Stimulated activated CD4-positive, alpha-beta T cell treated with anti-CD3 and anti-CD28 coated beads, Interleukin-15, amount 100 ng/mL, for 24 hours (primary cell): Measurements from ENCODE around the gene OOSP2.
"Not testable (repeated sequence)": the region's sequence is repeated elsewhere in the genome, so short reads cannot be mapped to it uniquely, and the experiment has no call there.

Source experiments
- DNase-seq: peaks from one replicate; pipeline ENCODE4 v3.0.0-alpha.2; 2020

Gene OOSP2, protein sequence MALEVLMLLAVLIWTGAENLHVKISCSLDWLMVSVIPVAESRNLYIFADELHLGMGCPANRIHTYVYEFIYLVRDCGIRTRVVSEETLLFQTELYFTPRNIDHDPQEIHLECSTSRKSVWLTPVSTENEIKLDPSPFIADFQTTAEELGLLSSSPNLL

DNA sequence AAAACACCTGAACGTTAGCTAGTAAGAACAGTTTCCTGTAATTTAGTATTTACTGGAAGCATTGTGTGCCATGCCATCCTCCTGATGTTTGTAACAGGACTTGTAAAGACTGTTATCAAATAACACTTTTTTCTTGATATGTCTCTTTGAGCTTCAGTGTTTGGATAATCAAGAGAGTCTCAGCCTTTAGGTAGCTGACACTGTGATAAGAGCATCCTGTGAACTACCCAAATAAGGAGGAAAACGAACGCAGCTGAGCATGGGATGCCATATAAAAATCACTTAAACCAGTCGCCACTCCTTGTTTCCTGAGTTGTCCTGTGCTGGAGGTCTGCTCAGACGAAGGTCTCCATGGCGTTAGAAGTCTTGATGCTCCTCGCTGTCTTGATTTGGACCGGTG, at the start of gene OOSP2:
Gene OOSP2 (plus strand): TSS at position 301 of the 400 bp plus-strand sequence. CDS start 51 bp downstream, at position 352.
- no peak for DNase-seq

DNA sequence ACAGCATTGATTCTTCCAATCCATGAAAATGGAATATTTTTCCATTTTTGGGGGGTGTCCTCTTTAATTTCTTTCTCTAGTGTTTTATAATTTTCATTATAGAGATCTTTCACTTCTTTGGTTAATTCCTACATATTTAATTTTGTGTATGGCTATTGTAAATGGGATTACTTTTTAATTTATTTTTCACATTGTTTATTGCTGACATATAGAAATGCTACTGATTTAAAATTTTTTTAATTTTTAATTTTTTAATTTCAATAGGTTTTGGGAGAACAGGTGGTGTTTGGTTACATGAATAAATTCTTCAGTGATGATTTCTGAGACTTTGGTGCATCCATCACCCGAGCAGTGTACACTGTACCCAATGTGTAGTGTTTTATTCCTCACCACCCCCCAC, 49.8 kb upstream of the OOSP2 start:
- no peak for DNase-seq

DNA sequence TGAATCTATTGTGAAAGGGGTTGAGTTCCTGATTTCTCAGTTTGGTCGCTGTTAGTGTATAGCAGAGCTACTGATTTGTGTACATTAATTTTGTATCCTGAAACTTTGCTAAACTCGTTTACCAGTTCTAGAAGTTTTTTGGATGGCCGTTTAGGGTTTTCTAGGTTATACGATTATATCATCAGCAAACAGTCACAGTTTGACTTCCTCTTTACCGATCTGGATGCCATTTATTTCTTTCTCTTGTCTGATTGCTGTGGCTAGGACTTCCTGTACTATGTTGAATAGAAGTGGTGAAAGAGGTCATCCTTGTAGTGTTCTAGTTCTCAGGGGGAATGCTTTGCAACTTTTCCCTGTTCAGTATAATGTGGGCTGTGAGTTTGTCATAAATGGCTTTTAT, 47.8 kb upstream of the OOSP2 start:
- no peak for DNase-seq

DNA sequence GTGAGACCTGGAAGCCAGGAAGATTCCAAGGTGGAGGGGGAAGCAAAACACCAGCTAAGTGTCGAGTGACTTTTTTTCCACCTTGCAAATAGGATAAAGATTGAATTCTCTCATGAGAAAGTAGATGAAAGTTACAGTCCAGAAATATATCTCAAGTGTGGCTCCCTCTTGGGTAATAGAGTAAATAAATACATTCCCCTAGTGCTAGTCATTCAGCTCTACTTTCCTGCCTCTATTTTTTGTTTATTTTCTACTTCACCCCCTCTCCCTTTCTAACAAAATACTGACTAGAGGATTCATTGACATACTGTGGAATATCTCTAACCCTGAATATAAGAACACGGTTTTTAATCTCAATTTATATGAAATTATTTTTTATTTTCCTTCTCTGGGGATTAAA, 42.4 kb upstream of the OOSP2 start:
- no peak for DNase-seq

DNA sequence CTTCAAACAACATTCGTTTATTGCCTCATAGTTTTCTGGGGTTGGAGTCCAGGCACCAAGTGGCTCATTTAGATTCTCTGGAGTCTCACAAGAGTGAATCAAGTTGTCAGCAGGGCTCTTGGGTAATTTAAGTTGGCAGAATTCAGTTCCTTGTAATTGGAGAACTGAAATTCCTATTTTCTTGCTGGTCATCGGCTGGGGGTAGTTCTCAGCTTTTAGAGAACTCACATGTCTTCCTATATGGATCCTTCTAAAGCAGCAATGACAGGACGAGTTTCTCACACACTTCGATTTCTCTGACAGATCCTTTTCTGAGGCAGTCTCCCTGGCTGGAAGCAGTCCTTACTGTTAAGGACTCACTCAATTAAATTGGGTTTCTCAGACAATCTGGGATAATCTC, 40.5 kb upstream of the OOSP2 start:
- no peak for DNase-seq

DNA sequence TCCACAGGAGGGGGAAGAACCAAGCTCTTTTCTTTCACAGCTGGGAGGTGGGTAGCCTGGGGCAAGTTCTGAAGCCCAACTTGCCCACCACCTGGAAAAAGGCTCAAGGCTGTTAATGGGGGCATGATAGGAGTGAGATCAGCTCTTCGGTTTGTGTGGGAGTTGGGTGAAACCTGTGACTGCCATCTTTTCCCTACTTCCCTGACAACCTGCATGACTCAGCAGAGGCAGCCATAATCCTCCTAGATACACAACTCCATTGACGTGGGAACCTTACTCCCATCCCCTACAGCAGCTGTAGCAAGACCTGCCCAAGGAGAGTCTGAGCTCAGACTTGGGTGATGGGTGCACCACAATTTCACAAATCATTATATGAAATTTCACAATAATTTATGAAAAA, 36.5 kb upstream of the OOSP2 start:
- no peak for DNase-seq

DNA sequence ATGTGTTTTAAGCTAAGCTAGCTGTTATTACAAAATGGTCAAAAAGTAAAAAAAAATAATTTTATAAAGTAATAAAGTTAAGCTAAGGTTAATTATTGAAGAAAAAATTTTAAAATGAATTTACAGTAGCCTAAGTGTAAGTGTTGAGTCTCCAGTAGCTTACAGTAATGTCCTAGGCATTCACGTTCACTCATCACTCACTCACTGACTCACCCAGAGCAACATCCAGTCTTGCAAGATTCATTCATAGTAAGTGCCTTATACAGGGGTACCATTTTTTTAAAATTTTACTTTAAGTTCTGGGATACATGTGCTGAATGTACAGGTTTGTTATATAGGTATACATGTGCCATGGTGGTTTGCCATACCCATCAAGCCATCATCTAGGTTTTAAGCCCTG, 34.8 kb upstream of the OOSP2 start:
- DNase-seq: no peak

DNA sequence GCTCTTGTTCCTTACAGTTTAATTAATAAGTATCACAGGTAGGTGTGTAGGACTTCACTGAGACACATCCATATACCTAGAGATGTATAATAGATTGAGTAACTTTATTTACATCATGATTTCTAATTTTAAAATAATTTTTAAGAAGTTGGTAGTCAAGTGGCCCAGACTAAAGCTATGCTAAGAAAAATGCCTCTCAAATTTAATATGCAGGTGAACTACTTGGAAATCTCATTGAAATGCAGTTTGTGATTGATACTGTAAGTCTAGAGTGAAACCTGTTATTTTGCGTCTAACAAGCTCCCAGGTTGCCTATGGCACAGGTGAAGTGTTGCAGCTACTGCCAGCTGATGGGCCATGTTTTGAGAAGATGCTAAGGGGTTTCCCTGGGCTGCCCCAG, 23.3 kb upstream of the OOSP2 start, which contains the start of gene OOSP4B:
Gene OOSP4B (plus strand): TSS at position 301 of the 400 bp plus-strand sequence.
- no peak for DNase-seq

DNA sequence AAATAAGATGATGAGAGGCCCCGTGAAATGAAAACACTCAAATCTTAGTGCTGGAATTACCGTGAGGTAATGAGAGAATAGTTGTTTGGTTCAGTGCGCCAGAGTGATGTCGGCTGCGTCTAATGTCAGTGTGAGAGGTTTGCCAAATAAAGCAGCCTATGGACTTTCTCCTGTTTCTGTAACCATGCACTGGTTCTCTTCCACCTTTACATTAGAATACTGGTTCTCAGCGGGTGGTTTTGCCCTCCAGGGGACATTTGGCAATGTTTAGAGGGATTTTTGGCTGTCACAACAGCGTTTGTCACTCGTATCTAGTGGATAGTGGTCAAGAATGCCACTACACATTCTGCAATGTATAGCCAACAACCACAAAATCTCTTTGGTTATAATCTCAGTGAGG, 22.2 kb upstream of the OOSP2 start:
- DNase-seq: no peak

DNA sequence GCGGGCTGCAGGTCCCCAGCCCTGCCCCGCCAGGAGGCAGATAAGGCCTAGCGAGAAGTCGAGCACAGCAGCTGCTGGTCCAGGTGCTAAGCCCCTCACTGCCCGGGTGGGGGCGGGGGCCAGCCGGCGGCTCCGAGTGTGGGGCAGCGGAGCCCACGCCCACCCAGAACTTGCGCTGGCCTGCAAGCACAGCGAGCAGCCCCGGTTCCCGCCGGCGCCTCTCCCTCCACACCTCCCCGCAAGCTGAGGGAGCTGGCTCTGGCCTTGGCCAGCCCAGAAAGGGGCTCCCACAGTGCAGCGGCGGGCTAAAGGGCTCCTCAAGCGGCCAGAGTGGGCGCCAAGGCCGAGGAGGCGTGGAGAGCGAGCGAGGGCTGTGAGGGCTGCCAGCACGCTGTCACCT, 19.8 kb upstream of the OOSP2 start:
- not testable (repeated sequence) for DNase-seq

DNA sequence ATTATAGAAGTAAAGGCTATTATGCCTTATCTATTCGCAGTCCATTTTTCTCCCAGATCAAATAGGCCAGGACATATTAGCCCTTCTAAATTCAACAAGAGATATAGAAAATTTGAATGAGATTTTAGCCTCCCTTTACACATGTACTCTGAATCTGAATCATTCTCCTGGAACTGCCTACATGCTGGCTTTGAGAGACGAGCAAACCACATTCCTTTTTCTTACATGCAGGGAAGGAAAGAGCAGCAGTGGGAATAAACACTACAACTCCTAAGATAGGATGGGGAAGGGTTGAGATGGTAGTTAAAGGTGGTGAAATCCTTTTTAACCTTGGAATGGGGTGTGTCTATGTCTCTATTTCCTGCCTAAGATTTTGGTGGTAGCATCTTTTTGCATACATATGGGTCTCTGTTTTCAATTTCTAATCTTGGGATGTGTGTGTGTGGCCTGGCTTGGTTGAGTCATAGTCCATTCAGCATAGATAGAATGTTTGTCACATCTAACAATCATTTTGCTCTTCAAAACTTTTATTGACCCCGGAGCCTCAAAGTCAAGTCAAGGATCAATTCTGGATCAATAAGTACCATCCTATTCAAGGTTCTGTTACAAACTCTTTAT, 11.1 kb upstream of the OOSP2 start:
- DNase-seq: no peak

DNA sequence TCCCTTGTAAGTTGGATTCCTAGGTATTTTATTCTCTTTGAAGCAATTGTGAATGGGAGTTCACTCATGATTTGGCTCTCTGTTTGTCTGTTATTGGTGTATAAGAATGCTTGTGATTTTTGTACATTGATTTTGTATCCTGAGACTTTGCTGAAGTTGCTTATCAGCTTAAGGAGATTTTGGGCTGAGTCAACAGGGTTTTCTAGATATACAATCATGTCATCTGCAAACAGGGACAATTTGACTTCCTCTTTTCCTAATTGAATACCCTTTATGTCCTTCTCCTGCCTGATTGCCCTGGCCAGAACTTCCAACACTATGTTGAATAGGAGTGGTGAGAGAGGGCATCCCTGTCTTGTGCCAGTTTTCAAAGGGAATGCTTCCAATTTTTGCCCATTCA, 10.2 kb downstream of the OOSP2 start:
- not testable (repeated sequence) for DNase-seq

DNA sequence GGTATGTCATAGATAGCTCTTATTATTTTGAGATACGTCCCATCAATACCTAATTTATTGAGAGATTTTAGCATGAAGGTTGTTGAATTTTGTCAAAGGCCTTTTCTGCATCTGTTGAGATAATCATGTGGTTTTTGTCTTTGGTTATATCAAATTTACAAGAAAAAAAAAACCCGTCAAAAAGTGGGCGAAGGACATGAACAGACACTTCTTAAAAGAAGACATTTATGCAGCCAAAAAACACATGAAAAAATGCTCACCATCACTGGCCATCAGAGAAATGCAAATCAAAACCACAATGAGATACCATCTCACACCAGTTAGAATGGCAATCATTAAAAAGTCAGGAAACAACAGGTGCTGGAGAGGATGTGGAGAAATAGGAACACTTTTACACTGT, 10.6 kb downstream of the OOSP2 start:
- DNase-seq: not testable (repeated sequence)

DNA sequence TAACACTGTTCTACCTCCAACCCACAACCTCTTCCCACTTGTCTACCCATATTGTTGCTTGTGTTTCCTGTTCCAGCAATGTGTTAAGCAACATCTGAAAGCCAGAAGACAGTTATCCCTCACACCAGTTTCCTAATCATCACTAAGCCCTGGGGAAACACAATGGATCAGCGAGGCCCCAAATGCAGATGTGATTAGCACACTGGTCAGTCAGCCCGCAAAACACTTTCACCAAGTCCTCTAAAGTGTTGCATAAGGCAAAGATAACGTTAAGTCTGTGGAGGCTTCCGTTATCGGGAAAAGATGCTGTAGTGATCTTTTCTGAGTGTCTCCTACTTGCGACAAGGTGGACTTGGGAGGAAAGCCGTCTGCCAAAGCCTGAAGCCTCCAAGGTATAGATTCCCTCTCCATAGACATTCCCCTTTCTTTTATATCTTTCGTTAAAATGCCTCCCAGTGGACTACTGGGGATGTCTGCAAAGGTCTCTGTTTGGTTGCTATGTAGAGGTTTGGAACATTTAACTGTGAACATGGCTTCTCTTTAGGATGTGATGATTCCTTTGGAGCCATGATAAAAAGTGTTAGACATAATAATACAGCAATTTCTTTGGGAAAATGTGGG, 16.2 kb downstream of the OOSP2 start, which contains the start of gene MS4A3:
Gene MS4A3 (plus strand): TSS at position 317 of the 621 bp plus-strand sequence. CDS start 4,496 bp downstream, outside the sequence.
- no peak for DNase-seq

DNA sequence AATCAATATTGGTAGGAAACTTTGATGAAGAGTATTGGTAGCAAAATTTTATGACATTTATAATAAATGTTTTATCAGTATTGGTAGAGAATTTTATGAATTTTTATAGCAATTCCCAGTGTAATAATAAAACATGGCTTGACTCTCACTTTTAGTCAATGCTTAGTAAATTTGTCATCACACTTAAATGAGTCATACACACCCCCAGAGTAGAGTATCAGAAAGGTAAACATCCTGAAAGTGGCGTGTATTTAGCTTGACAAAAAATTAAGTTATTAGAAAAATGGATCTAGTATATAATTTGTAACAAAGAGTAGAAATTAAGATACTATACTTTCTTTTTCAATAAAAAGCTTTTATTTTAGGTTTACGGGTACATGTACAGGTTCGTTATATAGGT, 18.8 kb downstream of the OOSP2 start:
- DNase-seq: no peak

DNA sequence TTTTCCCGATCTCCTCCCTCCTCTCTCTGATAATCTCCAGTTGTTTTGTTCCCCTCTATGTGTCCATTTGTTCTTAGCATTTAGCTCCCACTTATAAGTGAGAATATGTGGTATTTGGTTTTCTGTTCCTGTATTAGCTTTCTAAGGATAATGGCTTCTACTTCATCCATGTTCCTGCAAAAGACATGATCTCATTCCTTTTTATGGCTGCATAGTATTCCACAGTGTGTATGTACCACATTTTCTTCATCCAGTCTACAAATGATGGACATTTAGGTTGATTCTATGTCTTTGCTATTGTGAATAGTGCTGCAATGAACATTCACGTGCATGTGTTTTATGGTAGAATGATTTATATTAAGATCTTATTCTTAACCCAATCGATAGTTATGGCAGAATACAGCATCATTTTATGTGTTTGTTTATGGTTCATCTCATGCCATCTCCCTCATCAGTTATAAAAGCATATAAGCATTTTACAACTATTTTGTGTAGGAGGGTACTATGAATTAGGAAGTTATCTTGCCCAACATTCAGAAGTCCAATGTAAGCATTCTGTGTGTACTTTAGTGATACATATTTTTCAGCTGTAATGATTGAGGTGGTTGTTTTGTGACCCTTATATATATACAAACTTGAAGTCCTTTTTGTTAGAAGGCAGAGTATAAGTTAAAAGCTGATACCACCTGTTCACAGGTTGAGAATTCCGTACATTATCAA, 19.5 kb downstream of the OOSP2 start:
- DNase-seq: no peak

DNA sequence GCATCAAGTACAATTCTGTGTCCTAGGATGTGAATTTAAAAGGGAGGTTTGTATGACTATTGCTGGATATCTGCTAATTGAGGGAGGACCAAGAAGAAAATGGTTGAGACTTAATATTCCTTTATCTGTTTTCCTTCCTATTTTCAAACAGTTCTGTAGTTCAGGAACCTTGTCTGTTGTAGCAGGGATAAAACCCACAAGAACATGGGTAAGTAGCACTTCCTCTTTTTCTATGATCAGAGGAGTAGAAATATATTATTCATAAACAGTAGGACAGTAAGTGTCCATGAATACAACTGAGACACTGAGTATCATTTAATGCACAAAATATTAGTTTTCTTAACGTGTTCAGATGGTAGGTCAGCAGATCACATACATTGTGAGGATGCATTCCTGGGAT, 23.9 kb downstream of the OOSP2 start:
- no peak for DNase-seq

DNA sequence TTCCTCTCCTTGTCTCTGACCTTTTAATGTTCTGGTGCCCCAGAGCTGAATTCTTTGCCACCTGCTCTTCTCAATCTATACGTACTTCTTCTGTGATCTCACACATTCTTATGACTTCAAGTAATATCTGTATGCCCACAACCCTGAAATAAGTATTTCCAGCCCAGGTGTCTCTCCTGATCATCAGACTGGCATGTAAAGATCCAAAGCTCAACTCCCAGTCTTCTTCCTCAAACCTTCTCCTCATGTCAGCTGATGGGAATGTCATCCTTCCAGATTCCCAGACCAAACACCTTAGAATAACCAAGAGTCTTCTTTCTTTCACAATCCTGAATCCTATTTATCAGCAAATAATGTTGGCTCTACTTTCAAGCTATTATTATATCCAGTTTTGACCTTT, 25.6 kb downstream of the OOSP2 start:
- DNase-seq: no peak

DNA sequence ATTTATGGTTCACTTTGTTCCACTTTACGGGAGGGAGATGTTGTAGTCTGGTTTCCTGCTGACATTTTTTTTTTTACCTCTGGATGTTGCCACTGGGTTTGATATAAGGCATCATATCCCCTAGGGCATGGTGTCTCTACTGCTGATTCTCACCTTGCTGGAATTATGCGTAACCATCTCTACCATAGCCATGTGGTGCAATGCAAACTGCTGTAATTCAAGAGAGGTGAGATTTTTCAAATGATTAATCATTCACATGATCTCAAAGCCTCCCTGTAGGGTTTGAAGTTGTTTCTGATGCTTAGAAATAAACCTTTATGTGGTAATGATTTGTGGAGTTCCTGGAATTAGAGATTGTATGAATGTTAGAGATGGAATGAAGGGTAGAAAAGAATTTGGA, 29.2 kb downstream of the OOSP2 start:
- no peak for DNase-seq

DNA sequence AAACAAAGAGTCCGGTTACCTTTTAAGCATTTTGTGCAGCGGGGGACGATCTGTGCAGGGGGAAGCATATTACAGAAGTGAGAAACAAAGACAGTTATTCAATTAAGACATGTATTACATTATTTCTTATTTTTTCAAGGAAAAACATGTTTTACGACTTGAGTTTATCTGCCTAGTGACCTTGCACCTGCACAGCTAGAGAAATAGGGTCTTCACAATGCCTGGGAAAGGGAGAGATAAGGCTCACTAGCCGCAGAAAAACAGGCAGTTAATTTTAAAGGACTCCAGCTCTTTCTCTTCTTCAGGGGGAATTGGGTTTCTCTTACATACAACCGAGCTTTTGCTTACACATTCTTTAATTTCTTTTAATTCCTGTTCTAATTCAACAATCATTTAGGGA, 31.4 kb downstream of the OOSP2 start:
- not testable (repeated sequence) for DNase-seq

DNA sequence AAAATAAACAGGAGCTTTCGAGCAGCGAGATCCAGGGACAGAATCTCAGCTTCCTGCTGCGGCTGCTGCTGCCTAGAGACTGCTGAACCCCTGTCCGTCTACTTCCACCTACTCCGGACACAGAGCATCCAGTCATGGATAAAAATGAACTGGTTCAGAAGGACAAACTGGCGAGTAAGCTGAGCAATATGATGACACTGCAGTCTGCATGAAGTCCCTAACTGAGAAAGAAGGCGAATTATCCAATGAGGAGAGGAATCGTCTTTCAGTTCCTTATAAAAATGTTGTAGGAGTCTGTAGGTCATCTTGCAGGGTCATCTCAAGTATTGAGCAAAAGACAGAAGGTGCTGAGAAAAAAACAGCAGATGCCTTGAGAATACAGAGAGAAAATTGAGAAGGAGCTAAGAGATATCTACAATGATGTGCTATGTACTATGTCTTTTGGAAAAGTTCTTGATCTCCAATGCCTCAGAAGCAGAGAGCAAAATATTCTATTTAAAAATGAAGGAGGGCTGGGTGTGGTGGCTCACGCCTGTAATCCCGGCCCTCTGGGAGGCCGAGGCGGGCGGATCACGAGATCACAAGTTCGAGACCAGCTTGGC, 37.1 kb downstream of the OOSP2 start:
- no peak for DNase-seq

DNA sequence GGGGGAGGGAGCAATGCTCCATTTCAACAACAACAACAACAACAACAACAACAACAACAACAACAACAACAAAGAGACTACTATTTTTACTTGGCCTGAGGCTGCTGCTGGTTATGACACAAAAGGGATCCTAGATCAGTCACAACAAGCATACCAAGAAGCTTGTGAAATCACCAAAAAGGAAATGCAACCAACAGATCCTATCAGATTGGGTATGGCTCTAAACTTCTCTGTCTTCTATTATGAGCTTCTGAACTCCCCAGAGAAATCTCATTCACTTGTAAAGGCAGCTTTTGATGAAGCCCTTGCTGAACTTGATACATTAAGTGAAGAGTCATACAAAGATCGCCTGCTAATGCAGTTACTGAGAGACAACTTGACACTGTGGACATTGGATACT, 37.8 kb downstream of the OOSP2 start:
- DNase-seq: no peak

DNA sequence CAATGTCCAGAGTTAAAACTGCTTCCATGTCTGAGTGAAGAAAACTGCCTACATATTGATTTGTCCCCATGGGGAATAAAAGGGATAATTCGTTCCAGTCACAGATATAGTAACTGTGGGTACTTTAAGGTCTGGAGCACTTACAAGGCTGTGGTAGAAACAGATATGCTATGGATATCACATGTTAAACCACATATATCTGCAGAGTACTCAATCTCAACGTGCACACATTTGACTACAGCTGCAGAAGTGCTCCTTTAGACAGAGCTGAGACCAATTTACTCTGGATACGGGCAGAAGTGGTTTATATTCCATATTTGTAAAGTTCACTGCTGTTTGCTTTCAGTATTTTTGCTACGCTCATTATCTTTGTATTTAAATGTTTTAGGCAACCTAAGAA, 38.5 kb downstream of the OOSP2 start:
- DNase-seq: no peak
